GM20000 (cell line): Measurements from ENCODE around the gene REP15.

Experiments
- DNase-seq: peaks from one replicate; pipeline ENCODE4 v3.0.0; 2012; ENCODE audit warnings: low spot score
- TF ChIP-seq, protein P1 (sequence below): IDR thresholded peaks from 2 replicates; pipeline ENCODE4 v1.5.1; 2012; ENCODE audit warnings: mild to moderate bottlenecking, control low read depth; ENCODE audit errors: extremely low read depth, missing control alignments

Gene REP15

DNA sequence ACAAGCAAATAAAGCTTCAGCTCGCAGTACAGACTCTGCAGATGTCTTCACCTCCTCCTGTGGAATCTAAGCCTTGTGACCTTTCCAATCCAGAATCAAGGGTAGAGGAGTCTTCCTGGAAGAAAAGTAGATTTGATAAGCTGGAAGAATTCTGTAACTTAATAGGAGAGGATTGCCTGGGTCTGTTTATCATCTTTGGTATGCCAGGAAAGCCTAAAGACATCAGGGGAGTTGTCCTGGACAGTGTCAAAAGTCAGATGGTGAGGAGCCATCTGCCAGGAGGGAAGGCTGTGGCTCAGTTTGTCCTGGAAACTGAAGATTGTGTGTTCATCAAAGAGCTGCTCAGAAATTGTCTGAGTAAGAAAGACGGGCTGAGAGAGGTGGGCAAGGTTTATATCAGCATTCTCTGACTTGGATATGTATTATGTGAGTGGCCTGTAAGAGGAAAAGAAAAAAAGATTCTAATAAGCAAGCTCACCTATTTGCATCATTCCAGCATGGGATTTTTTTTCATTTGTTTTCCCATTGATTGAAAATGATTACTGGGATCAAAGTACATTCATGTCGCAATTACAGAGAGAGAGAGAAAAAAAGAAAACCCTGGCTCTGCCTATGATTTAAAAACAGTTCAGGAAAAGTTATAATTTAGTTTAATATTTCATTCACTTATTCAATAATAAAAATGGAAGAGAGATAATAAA, 767 bp downstream of the REP15 start:
- DNase-seq = no peak
- TF ChIP-seq, protein P1, sequence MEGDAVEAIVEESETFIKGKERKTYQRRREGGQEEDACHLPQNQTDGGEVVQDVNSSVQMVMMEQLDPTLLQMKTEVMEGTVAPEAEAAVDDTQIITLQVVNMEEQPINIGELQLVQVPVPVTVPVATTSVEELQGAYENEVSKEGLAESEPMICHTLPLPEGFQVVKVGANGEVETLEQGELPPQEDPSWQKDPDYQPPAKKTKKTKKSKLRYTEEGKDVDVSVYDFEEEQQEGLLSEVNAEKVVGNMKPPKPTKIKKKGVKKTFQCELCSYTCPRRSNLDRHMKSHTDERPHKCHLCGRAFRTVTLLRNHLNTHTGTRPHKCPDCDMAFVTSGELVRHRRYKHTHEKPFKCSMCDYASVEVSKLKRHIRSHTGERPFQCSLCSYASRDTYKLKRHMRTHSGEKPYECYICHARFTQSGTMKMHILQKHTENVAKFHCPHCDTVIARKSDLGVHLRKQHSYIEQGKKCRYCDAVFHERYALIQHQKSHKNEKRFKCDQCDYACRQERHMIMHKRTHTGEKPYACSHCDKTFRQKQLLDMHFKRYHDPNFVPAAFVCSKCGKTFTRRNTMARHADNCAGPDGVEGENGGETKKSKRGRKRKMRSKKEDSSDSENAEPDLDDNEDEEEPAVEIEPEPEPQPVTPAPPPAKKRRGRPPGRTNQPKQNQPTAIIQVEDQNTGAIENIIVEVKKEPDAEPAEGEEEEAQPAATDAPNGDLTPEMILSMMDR = no peak

DNA sequence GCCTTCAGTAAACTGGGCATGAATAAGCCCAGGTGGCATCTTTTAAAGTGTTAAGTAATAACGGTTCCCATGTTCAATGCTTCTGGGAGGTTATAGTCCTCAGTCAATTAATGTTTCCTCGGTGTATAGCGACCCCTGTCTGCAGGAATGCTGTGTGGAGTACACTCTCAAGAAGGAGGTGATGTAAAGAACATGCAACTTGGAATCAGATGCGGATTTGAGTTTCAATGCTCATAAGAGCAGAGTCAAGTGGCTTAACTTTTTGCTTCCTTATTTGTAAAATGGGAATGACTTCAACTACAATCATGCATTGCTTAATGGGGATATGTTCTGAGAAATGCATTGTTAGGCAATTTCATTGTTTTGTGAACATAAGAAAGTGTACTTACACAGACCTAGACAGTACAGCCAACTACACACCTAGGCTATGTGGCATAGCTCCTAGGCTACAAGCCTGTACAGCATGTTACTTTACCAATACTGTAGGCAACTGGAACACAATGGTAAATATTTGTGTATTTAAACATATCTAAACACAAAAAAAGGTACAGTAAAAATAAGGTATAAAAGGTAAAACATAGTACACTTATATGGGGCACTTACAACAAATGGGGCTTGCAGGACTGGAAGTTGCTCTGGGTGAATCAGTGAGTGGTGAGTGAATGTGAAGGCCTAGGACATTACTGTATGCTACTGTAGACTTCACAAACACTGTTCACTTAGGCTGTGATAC, 7.6 kb downstream of the REP15 start:
- TF ChIP-seq, protein P1 = peak; percentile 71
- peak; percentile 64 for DNase-seq

DNA sequence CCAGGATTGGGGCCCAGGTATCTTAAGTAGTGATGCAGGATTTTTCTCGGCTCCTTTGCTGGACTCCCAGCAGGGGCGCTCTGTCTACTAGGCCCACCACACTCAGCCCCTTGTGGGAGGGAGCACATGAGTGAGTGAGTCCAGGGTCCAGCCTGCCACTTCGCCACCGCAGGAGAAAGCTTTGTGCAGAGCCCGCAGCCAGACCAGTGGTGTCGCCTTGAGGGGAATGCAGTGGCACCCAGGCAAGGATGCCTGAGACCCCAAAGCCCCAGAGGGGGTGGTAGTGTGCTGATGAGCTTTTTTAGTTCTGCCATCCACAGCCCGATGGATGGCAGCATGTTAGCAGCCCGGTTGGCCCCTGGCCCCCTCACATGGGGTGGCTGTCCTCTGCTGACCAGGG, 9.0 kb downstream of the REP15 start:
- DNase-seq = no peak
- TF ChIP-seq, protein P1 = no peak

DNA sequence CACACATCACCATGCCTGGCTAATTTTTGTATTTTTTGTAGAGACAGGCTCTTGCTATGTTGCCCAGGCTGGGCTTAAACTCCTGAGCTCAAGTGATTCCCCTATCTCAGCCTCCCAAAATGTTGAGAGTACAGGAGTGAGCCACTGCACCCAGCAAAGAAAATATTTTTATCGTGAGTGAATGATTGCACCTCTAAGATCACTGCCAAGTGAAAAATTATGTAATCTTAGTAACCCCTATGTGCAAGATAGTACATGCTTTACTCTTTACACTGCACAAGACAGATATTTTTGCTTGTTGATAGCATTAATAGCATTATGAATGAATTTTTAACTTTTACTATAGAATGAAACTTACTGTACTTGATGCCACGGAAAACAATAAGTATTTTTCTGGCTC, 11.0 kb downstream of the REP15 start:
- DNase-seq = no peak
- TF ChIP-seq, protein P1 = no peak

DNA sequence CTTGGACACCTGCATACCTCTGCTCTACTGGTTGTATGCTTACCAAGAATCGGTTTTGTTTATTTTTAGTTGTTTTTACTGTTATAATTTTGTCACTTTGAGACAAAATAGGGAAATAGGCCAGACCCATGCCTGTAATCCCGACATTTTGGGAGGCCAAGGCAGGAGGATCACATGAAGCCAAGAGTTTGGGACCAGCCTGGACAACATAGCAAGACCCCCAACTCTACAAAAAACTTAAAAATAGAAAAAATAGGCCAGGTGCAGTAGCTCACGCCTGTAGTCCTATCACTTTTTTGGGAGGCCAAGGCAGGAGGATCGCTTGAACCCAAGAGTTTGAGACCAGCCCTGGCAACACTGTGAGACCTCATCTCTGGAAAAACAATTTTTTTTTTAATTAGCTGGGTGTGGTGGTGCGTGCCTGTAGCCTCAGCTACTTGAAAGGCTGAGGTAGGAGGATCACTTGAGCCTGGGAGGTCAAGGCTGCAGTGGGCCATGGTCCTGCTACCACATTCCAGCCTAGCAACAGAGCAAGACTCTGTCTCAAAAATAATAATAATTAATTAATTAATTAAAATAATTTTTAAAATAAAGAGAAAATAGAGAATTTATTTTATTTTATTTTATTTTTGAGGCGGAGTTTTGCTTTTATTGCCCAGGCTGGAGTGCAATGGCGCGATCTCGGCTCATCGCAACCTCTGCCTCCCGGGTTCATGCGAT, 13.1 kb downstream of the REP15 start:
- TF ChIP-seq, protein P1 = no peak
- DNase-seq = no peak

DNA sequence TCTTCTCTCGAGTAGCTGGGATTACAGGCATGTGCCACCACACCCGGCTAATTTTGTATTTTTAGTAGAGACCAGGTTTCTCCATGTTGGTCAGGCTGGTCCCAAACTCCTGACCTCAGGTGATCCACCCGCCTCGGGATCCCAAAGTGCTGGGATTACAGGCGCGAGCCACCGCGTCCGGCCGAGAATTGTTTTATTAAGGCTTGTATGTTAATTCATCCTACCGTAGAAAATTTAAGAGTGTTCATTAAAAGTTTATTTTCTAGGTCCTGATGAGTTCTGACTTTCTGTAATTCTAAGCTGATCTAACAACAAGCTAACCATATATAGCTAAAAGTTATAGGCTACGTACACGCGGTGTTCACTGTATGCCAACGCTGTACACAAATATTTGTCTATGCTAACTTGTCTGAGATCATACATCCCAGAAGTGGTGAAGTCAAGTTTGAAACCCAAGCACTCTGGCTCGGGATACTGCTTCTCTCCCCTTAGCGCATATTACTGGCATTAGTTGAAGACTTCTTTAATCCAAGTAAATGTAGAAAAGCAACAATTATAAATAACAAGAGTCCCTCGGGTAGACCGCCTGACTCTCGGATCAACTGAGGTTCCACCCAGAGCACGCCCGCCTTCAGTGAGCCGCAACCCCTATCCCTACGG, 13.8 kb downstream of the REP15 start:
- DNase-seq = peak; percentile 24
- TF ChIP-seq, protein P1 = no peak
